Osteocyte (in vitro differentiated cells): ENCODE data around the gene PKHD1. TPM values are rescaled to one million over a fixed set of nuclear protein-coding genes. Genes with fewer than 3 reads are reported as not detected.

ENCODE experiments used
- DNase-seq: peaks from one replicate; pipeline ENCODE4 v3.0.0; 2021; ENCODE audit warnings: mixed read lengths; ENCODE audit not compliant: unreplicated experiment; ENCODE audit errors: extremely low spot score
- H3K27ac Mint-ChIP-seq: one replicate; pipeline ENCODE4 v1.8.0; 2021; ENCODE audit warnings: mild to moderate bottlenecking, mixed read lengths; ENCODE audit not compliant: unreplicated experiment
- H3K27me3 Mint-ChIP-seq: one replicate; pipeline ENCODE4 v1.8.0; 2021; ENCODE audit warnings: mixed read lengths; ENCODE audit not compliant: unreplicated experiment
- H3K36me3 Mint-ChIP-seq: one replicate; pipeline ENCODE4 v1.8.0; 2021; ENCODE audit warnings: mixed read lengths; ENCODE audit not compliant: unreplicated experiment
- H3K4me1 Mint-ChIP-seq: one replicate; pipeline ENCODE4 v1.8.0; 2021; ENCODE audit warnings: mixed read lengths; ENCODE audit not compliant: unreplicated experiment
- H3K4me3 Mint-ChIP-seq: one replicate; pipeline ENCODE4 v1.8.0; 2021; ENCODE audit warnings: mild to moderate bottlenecking, moderate library complexity, mixed read lengths; ENCODE audit not compliant: unreplicated experiment
- H3K9me3 Mint-ChIP-seq: one replicate; pipeline ENCODE4 v1.8.0; 2021; ENCODE audit warnings: mixed read lengths; ENCODE audit not compliant: unreplicated experiment
- CTCF ChIP-seq: fragments of 200-600 bp; sonication (generic); IDR thresholded peaks from 2 replicates; pipeline ENCODE4 v1.5.0; 2021; ENCODE audit warnings: antibody characterized with exemption, mild to moderate bottlenecking, moderate library complexity
- total RNA-seq: library from RNA; stranded (reverse); gene quantifications from 2 replicates; pipeline ENCODE4 v1.2.1, GENCODE V29; 2021

PKHD1 gene
- total RNA-seq, 1 donor from 2014 or later = not detected

- Mint-ChIP-seq H3K27me3 (peaks cover 13% of the 10 kb centered on the region), H3K9me3 (no peaks in the 10 kb centered on the region), H3K27ac (no peak overlapping the region), H3K4me3 (no peak overlapping the region), H3K4me1 (no peaks in the 10 kb centered on the region), H3K36me3 (no peaks in the 10 kb centered on the region)
- no peak for DNase-seq
- TF ChIP-seq CTCF = no peak
These were observed 311.2 kb downstream of the PKHD1 start for GRCh38 chr6:51775942-51776860.

- DNase-seq = no peak
- Mint-ChIP-seq H3K36me3 (no peaks in the 10 kb centered on the region), H3K4me1 (no peaks in the 10 kb centered on the region), H3K27me3 (no peaks in the 10 kb centered on the region), H3K27ac (no peak overlapping the region), H3K9me3 (peaks cover 7% of the 10 kb centered on the region), H3K4me3 (no peak overlapping the region)
- no peak for TF ChIP-seq CTCF
These were observed 319.3 kb downstream of the PKHD1 start for GRCh38 chr6:51768087-51768486.

- H3K36me3 Mint-ChIP-seq = no peaks in the 10 kb centered on the region
- H3K27me3 Mint-ChIP-seq = peaks cover 10% of the 10 kb centered on the region
- H3K4me1 Mint-ChIP-seq = no peaks in the 10 kb centered on the region
- TF ChIP-seq CTCF = no peak
- DNase-seq = no peak
- H3K4me3 Mint-ChIP-seq = no peak overlapping the region
- no peak overlapping the region for H3K27ac Mint-ChIP-seq
- peaks cover 7% of the 10 kb centered on the region for H3K9me3 Mint-ChIP-seq
These were observed 322.2 kb downstream of the PKHD1 start for GRCh38 chr6:51765230-51765629.

GRCh38 chr6:51753635-51754034 lies 333.8 kb downstream of the PKHD1 start:
- no peaks in the 10 kb centered on the region for H3K9me3 Mint-ChIP-seq
- peaks cover 10% of the 10 kb centered on the region for H3K27me3 Mint-ChIP-seq
- H3K4me3 Mint-ChIP-seq = no peak overlapping the region
- H3K4me1 Mint-ChIP-seq = no peaks in the 10 kb centered on the region
- peak; percentile 39 for TF ChIP-seq CTCF
- no peak for DNase-seq
- H3K27ac Mint-ChIP-seq = no peak overlapping the region
- no peaks in the 10 kb centered on the region for H3K36me3 Mint-ChIP-seq

- no peaks in the 10 kb centered on the region for H3K4me1 Mint-ChIP-seq
- TF ChIP-seq CTCF = no peak
- peaks cover 44% of the 10 kb centered on the region for H3K27me3 Mint-ChIP-seq
- no peak for DNase-seq
- H3K27ac Mint-ChIP-seq = no peak overlapping the region
- H3K4me3 Mint-ChIP-seq = no peak overlapping the region
- H3K9me3 Mint-ChIP-seq = no peaks in the 10 kb centered on the region
- H3K36me3 Mint-ChIP-seq = no peaks in the 10 kb centered on the region
These were observed 343.4 kb downstream of the PKHD1 start for GRCh38 chr6:51743999-51744398.
